ENCODE measurements around the gene PTPRG.

The PTPRG gene

GRCh38 chr3:62132027-62132602 lies 570.7 kb downstream of the PTPRG start:
- no peak for TF ChIP-seq CTCF (conservative IDR thresholded peaks at IDR 0.05)
- H3K27ac ChIP-seq, result no peak overlapping the region

- TF ChIP-seq CTCF (conservative IDR thresholded peaks at IDR 0.05), result no peak
- no peak overlapping the region for H3K27ac ChIP-seq
Observed at GRCh38 chr3:62133015-62133414, 571.6 kb downstream of the PTPRG start.

- H3K27ac ChIP-seq, result no peak overlapping the region
- no peak for TF ChIP-seq CTCF (conservative IDR thresholded peaks at IDR 0.05)
Observed at GRCh38 chr3:62134061-62134496, 572.7 kb downstream of the PTPRG start.

GRCh38 chr3:62135741-62136140 lies 574.4 kb downstream of the PTPRG start:
- no peak overlapping the region for H3K27ac ChIP-seq
- no peak for TF ChIP-seq CTCF (conservative IDR thresholded peaks at IDR 0.05)

GRCh38 chr3:62139957-62140356 lies 578.6 kb downstream of the PTPRG start:
- TF ChIP-seq CTCF (conservative IDR thresholded peaks at IDR 0.05), result no peak
- H3K27ac ChIP-seq, result no peak overlapping the region

GRCh38 chr3:62142331-62143085 lies 581.1 kb downstream of the PTPRG start:
- no peak overlapping the region; the same call in 1 of the 2 replicates for H3K27ac ChIP-seq
- no peak for TF ChIP-seq CTCF (conservative IDR thresholded peaks at IDR 0.05)

GRCh38 chr3:62143843-62144450 lies 582.6 kb downstream of the PTPRG start:
- no peak for TF ChIP-seq CTCF (conservative IDR thresholded peaks at IDR 0.05)
- H3K27ac ChIP-seq, result peak overlapping the region; percentile 51

Data from VCaP (cell line).